H9 (cell line): Measurements from ENCODE around the gene ST8SIA6. TPM values are rescaled to one million over a fixed set of nuclear protein-coding genes. Genes with fewer than 3 reads are reported as not detected.

Source experiments
- DNase-seq: peaks from one replicate; pipeline ENCODE4 v3.0.0-alpha.2; 2017
- H2AFZ ChIP-seq: one replicate; pipeline ENCODE4 v1.6.1; 2013; ENCODE audit warnings: mild to moderate bottlenecking, low read length, control low read depth, moderate library complexity
- H2AK5ac ChIP-seq: 2 replicates; pipeline ENCODE4 v1.6.1; 2013; ENCODE audit warnings: low read length, control low read depth, mixed read lengths; ENCODE audit not compliant: insufficient read length
- H2BK120ac ChIP-seq: one replicate; pipeline ENCODE4 v1.6.1; 2013; ENCODE audit warnings: low read depth, mild to moderate bottlenecking, low read length, control low read depth, inconsistent platforms; ENCODE audit not compliant: poor library complexity, severe bottlenecking
- H2BK12ac ChIP-seq: 2 replicates; pipeline ENCODE4 v1.6.1; 2013; ENCODE audit warnings: low read length, control low read depth, mixed read lengths, low read depth; ENCODE audit not compliant: insufficient read length
- H2BK15ac ChIP-seq: 2 replicates; pipeline ENCODE4 v1.6.1; 2013; ENCODE audit warnings: low read depth, low read length, control low read depth
- H2BK20ac ChIP-seq: one replicate; pipeline ENCODE4 v1.6.1; 2013; ENCODE audit warnings: low read depth, mild to moderate bottlenecking, low read length, control low read depth, inconsistent platforms; ENCODE audit not compliant: poor library complexity, severe bottlenecking
- H2BK5ac ChIP-seq: 2 replicates; pipeline ENCODE4 v1.6.1; 2013; ENCODE audit warnings: low read length, control low read depth, mixed read lengths; ENCODE audit not compliant: insufficient read length
- H3K14ac ChIP-seq: 2 replicates; pipeline ENCODE4 v1.6.1; 2013; ENCODE audit warnings: low read length, control low read depth; ENCODE audit not compliant: insufficient read depth
- H3K18ac ChIP-seq: 2 replicates; pipeline ENCODE4 v1.6.1; 2013; ENCODE audit warnings: low read depth, mild to moderate bottlenecking, mixed read lengths, low read length, control low read depth; ENCODE audit not compliant: insufficient read length
- H3K23ac ChIP-seq: 2 replicates; pipeline ENCODE4 v1.6.1; 2013; ENCODE audit warnings: low read length, control low read depth, mixed read lengths, low read depth; ENCODE audit not compliant: insufficient read length
- H3K23me2 ChIP-seq: 2 replicates; pipeline ENCODE4 v1.6.1; 2013; ENCODE audit warnings: low read depth, mild to moderate bottlenecking, mixed read lengths, low read length, control low read depth; ENCODE audit not compliant: insufficient read length, poor library complexity, severe bottlenecking
- H3K27ac ChIP-seq: 2 replicates; pipeline ENCODE4 v1.5.1; 2013; ENCODE audit warnings: low read length, control low read depth, mixed read lengths, low read depth; ENCODE audit not compliant: insufficient read length
- H3K27me3 ChIP-seq: 2 replicates; pipeline ENCODE4 v1.6.1; 2013; ENCODE audit warnings: low read length, control low read depth, inconsistent platforms; ENCODE audit not compliant: insufficient read depth
- H3K4ac ChIP-seq: 2 replicates; pipeline ENCODE4 v1.6.1; 2013; ENCODE audit warnings: low read depth, mild to moderate bottlenecking, control low read depth, inconsistent platforms, low read length, moderate library complexity
- H3K4me1 ChIP-seq: 2 replicates; pipeline ENCODE4 v1.6.1; 2013; ENCODE audit warnings: low read length, control low read depth, inconsistent platforms; ENCODE audit not compliant: insufficient read depth
- H3K4me2 ChIP-seq: 2 replicates; pipeline ENCODE4 v1.6.1; 2013; ENCODE audit warnings: low read length, control low read depth, mixed read lengths; ENCODE audit not compliant: insufficient read length, insufficient read depth
- H3K56ac ChIP-seq: 2 replicates; pipeline ENCODE4 v1.6.1; 2013; ENCODE audit warnings: low read depth, mild to moderate bottlenecking, mixed read lengths, low read length, control low read depth; ENCODE audit not compliant: insufficient read length
- H3K79me1 ChIP-seq: 2 replicates; pipeline ENCODE4 v1.6.1; 2013; ENCODE audit warnings: low read depth, mild to moderate bottlenecking, moderate library complexity, low read length, control low read depth, inconsistent platforms; ENCODE audit not compliant: insufficient read depth, poor library complexity, severe bottlenecking
- H3K79me2 ChIP-seq: 2 replicates; pipeline ENCODE4 v1.6.1; 2013; ENCODE audit warnings: low read length, control low read depth, inconsistent platforms; ENCODE audit not compliant: insufficient read depth
- H3K9ac ChIP-seq: 2 replicates; pipeline ENCODE4 v1.6.1; 2013; ENCODE audit warnings: low read length, control low read depth, mixed read lengths; ENCODE audit not compliant: insufficient read length; ENCODE audit errors: extremely low read depth
- H3K9me3 ChIP-seq: one replicate; pipeline ENCODE4 v1.6.1; 2013; ENCODE audit warnings: low read depth, low read length, inconsistent platforms; ENCODE audit not compliant: control insufficient read depth
- H3T11ph ChIP-seq: one replicate; pipeline ENCODE4 v1.6.1; 2013; ENCODE audit warnings: mild to moderate bottlenecking, low read length, control low read depth, inconsistent platforms
- H4K20me1 ChIP-seq: one replicate; pipeline ENCODE4 v1.6.1; 2013; ENCODE audit not compliant: control insufficient read depth, insufficient read length, insufficient read depth
- H4K5ac ChIP-seq: 2 replicates; pipeline ENCODE4 v1.6.1; 2013; ENCODE audit warnings: low read depth, mild to moderate bottlenecking, mixed read lengths, low read length, control low read depth; ENCODE audit not compliant: insufficient read length
- H4K8ac ChIP-seq: replicated peaks from 2 replicates; pipeline ENCODE4 v1.6.1; 2013; ENCODE audit warnings: low read length, control low read depth, mixed read lengths, low read depth; ENCODE audit not compliant: insufficient read length
- H4K91ac ChIP-seq: 2 replicates; pipeline ENCODE4 v1.6.1; 2013; ENCODE audit warnings: low read depth, mild to moderate bottlenecking, moderate library complexity, mixed read lengths, low read length, control low read depth; ENCODE audit not compliant: insufficient read length
- H3K27ac Mint-ChIP-seq, 3 experiments: 2 replicates in 2 of 3; 3 replicates in 1 of 3; pipeline ENCODE4 v1.8.0; 2020 to 2021; ENCODE audit warnings: mixed read lengths in 3 of 3, mild to moderate bottlenecking in 1 of 3, moderate library complexity in 1 of 3
- H3K27me3 Mint-ChIP-seq: 2 replicates; pipeline ENCODE4 v1.8.0; 2021; ENCODE audit warnings: low read depth, mild to moderate bottlenecking, moderate library complexity, mixed read lengths
- H3K36me3 Mint-ChIP-seq, 3 experiments: 2 replicates in 2 of 3; 3 replicates in 1 of 3; pipeline ENCODE4 v1.8.0; 2020 to 2021; ENCODE audit warnings: low read depth in 3 of 3, mixed read lengths in 3 of 3; ENCODE audit not compliant: insufficient read depth in 1 of 3
- H3K4me1 Mint-ChIP-seq, 2 experiments: 2 replicates each; pipeline ENCODE4 v1.8.0; 2020; ENCODE audit warnings: mixed read lengths in 2 of 2
- H3K4me3 Mint-ChIP-seq, 2 experiments: 2 replicates in 1 of 2; 3 replicates in 1 of 2; pipeline ENCODE4 v1.8.0; 2020 to 2021; ENCODE audit warnings: mild to moderate bottlenecking in 2 of 2, mixed read lengths in 2 of 2, moderate library complexity in 1 of 2
- H3K9me3 Mint-ChIP-seq, 2 experiments: 2 replicates in 1 of 2; 3 replicates in 1 of 2; pipeline ENCODE4 v1.8.0; 2020; ENCODE audit warnings: mild to moderate bottlenecking in 2 of 2, mixed read lengths in 2 of 2, moderate library complexity in 1 of 2
- CTCF ChIP-seq: fragments of 200-600 bp; sonication (generic); conservative IDR thresholded peaks from 3 replicates; pipeline ENCODE4 v1.8.0; 2021; ENCODE audit warnings: antibody characterized with exemption, mild to moderate bottlenecking
- WGBS: extraction: QIAGEN DNeasy Blood & Tissue Kit; methylation state at CpG from one replicate; pipeline ENCODE4 v1.1.7; 2013; ENCODE audit warnings: missing lambda C conversion rate, low lambda C conversion rate, mixed read lengths; ENCODE audit not compliant: insufficient read length; ENCODE audit errors: extremely low coverage; 5-methylcytosine and 5-hydroxymethylcytosine counted together
- total RNA-seq: library from RNA; stranded (reverse); gene quantifications from 2 replicates; pipeline ENCODE4 v1.2.1, GENCODE V29; 2021

Gene ST8SIA6
- total RNA-seq, 1 experiment from 2014 or later, result 0.37 TPM

- H3K4me3 Mint-ChIP-seq, result no peak overlapping the region
- H3K27me3 Mint-ChIP-seq, result no peaks in the 10 kb centered on the region; the same call in 1 of the 2 replicates
- Histone ChIP-seq H4K5ac (no peak overlapping the region), H2BK12ac (no peak overlapping the region), H2BK5ac (no peak overlapping the region), H3K4me2 (no peak overlapping the region), H3K4me1 (0 out of 2 replicates have a peak, but pooled peaks cover 3% of the 10 kb centered on the region), H3K23me2 (no peaks in the 10 kb centered on the region), H3K4ac (no peak overlapping the region), H3K56ac (no peak overlapping the region), H3K18ac (no peak overlapping the region), H2BK15ac (no peak overlapping the region), H4K8ac (no peak overlapping the region), H2BK120ac (no peak overlapping the region), H3K14ac (no peak overlapping the region), H2AK5ac (no peak overlapping the region), H3K27ac (no peak overlapping the region), H3K79me2 (no peaks in the 10 kb centered on the region), H4K20me1 (no peaks in the 10 kb centered on the region), H3K79me1 (no peaks in the 10 kb centered on the region), H2AFZ (no peak overlapping the region), H3K27me3 (no peaks in the 10 kb centered on the region), H3K9ac (no peak overlapping the region), H2BK20ac (no peak overlapping the region), H4K91ac (no peak overlapping the region), H3K9me3 (no peaks in the 10 kb centered on the region), H3K23ac (no peak overlapping the region), H3T11ph (no peak overlapping the region)
- no peak for DNase-seq
- H3K36me3 Mint-ChIP-seq, result no peaks in the 10 kb centered on the region
- no CpG with 5 or more reads among the region's 3 CpGs for WGBS
- H3K27ac Mint-ChIP-seq, result peak overlapping the region in 1 of 3 experiments; percentile 57; a peak in 1 of 7 replicates
- H3K9me3 Mint-ChIP-seq, result no peaks in the 10 kb centered on the region
- peaks cover 15 to 16% of the 10 kb centered on the region in 2 experiments for H3K4me1 Mint-ChIP-seq
- no peak for TF ChIP-seq CTCF
Measured at GRCh38 chr10:17427201-17427600, 27.2 kb downstream of the ST8SIA6 start.
